Activated naive CD4-positive, alpha-beta T cell treated with anti-CD3 and anti-CD28 coated beads, Interleukin-2, amount 50 U/mL, for 24 hours (primary cell): ENCODE data around the gene FANCG.

Experiments used
- H3K27ac Mint-ChIP-seq: one replicate; pipeline ENCODE4 v1.8.0; 2021; ENCODE audit warnings: mild to moderate bottlenecking, mixed read lengths
- H3K27me3 Mint-ChIP-seq: one replicate; pipeline ENCODE4 v1.8.0; 2021; ENCODE audit warnings: mixed read lengths
- H3K36me3 Mint-ChIP-seq: one replicate; pipeline ENCODE4 v1.8.0; 2021; ENCODE audit warnings: mixed read lengths
- H3K4me1 Mint-ChIP-seq: one replicate; pipeline ENCODE4 v1.8.0; 2021; ENCODE audit warnings: mixed read lengths
- H3K4me3 Mint-ChIP-seq: one replicate; pipeline ENCODE4 v1.8.0; 2021; ENCODE audit warnings: mild to moderate bottlenecking, mixed read lengths
- H3K9me3 Mint-ChIP-seq: one replicate; pipeline ENCODE4 v1.8.0; 2021; ENCODE audit warnings: mixed read lengths

FANCG gene

DNA sequence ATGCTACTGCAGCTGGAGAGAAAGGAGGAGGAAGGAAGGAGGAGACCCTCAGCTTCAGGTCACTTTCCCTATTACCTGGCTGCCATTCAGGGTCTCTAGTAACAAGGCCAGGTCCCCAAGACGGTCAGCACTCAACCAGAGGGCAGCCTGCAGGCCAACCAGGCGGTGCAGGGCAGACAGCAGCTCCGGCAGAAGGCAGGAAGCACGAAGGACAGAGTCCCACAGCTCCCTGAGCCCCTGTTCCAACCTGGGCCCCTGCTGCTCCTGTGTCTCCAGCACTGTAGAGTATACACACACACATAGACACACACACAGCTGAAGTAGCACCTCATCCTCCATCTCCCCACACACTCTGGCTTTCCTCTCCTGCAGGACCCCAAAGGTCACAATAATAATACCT is 1.7 kb downstream of the FANCG start:
- no peaks in the 10 kb centered on the region for H3K27me3 Mint-ChIP-seq
- H3K4me3 Mint-ChIP-seq: peak overlapping the region; percentile 99
- no peaks in the 10 kb centered on the region for H3K9me3 Mint-ChIP-seq
- H3K36me3 Mint-ChIP-seq: peaks cover 4% of the 10 kb centered on the region
- H3K4me1 Mint-ChIP-seq: peaks cover 24% of the 10 kb centered on the region
- H3K27ac Mint-ChIP-seq: no peak overlapping the region

GRCh38 chr9:35076848-35077247 is 2.9 kb downstream of the FANCG start:
- peaks cover 29% of the 10 kb centered on the region for H3K4me1 Mint-ChIP-seq
- H3K36me3 Mint-ChIP-seq: peaks cover 4% of the 10 kb centered on the region
- H3K4me3 Mint-ChIP-seq: no peak overlapping the region
- no peaks in the 10 kb centered on the region for H3K9me3 Mint-ChIP-seq
- no peaks in the 10 kb centered on the region for H3K27me3 Mint-ChIP-seq
- H3K27ac Mint-ChIP-seq: peak overlapping the region; percentile 8

- Mint-ChIP-seq H3K27me3 (no peaks in the 10 kb centered on the region), H3K4me1 (peaks cover 36% of the 10 kb centered on the region), H3K4me3 (no peak overlapping the region), H3K27ac (no peak overlapping the region), H3K36me3 (peaks cover 13% of the 10 kb centered on the region), H3K9me3 (no peaks in the 10 kb centered on the region)
Measured at GRCh38 chr9:35075358-35075757, 4.4 kb downstream of the FANCG start.

DNA sequence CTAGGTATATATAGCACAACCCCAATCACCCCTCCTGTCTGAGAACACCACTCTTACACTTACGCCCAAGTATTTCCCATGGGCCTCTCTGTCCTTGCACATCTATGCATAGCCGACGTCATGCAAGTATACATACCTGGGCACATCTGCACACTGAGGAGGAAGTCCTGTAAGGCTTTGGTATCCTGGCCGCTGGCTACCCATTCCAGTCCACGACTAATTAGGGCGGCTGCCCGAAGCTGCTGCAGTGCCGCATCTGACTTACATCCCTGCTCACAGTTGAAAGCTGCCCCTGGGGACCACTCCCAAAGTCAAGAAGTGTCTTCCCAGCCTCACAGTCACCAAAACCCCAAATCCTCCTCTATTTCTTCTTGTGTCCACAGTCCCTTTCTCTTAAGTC is 5.0 kb downstream of the FANCG start:
- Mint-ChIP-seq H3K27ac (no peak overlapping the region), H3K9me3 (no peaks in the 10 kb centered on the region), H3K4me3 (no peak overlapping the region), H3K27me3 (no peaks in the 10 kb centered on the region), H3K4me1 (peaks cover 37% of the 10 kb centered on the region), H3K36me3 (peaks cover 16% of the 10 kb centered on the region)

- peaks cover 18% of the 10 kb centered on the region for H3K36me3 Mint-ChIP-seq
- H3K4me3 Mint-ChIP-seq: no peak overlapping the region
- H3K27ac Mint-ChIP-seq: no peak overlapping the region
- no peaks in the 10 kb centered on the region for H3K9me3 Mint-ChIP-seq
- peaks cover 43% of the 10 kb centered on the region for H3K4me1 Mint-ChIP-seq
- H3K27me3 Mint-ChIP-seq: no peaks in the 10 kb centered on the region
Measured at GRCh38 chr9:35074141-35074540, 5.6 kb downstream of the FANCG start.

GRCh38 chr9:35073279-35073612 is 6.5 kb downstream of the FANCG start:
- Mint-ChIP-seq H3K27ac (peak overlapping the region; percentile 96), H3K4me3 (peak overlapping the region; percentile 96), H3K36me3 (peaks cover 23% of the 10 kb centered on the region), H3K9me3 (no peaks in the 10 kb centered on the region), H3K27me3 (no peaks in the 10 kb centered on the region), H3K4me1 (peaks cover 43% of the 10 kb centered on the region)

- Mint-ChIP-seq H3K9me3 (no peaks in the 10 kb centered on the region), H3K36me3 (peaks cover 27% of the 10 kb centered on the region), H3K4me3 (peak within 1 kb of the TSS; percentile 96), H3K27ac (peak within 1 kb of the TSS; percentile 96), H3K27me3 (no peaks in the 10 kb centered on the region), H3K4me1 (peaks cover 43% of the 10 kb centered on the region)
Measured at GRCh38 chr9:35072461-35073278, 7.1 kb downstream of the FANCG start, which contains the start of gene VCP. TSS of gene VCP (minus strand) at chr9:35072625. CDS start at chr9:35072353, 272 bp downstream.

- H3K27me3 Mint-ChIP-seq: no peaks in the 10 kb centered on the region
- H3K9me3 Mint-ChIP-seq: no peaks in the 10 kb centered on the region
- H3K4me1 Mint-ChIP-seq: peaks cover 48% of the 10 kb centered on the region
- peaks cover 31% of the 10 kb centered on the region for H3K36me3 Mint-ChIP-seq
- H3K27ac Mint-ChIP-seq: peak overlapping the region; percentile 96
- H3K4me3 Mint-ChIP-seq: peak overlapping the region; percentile 96
Measured at GRCh38 chr9:35071814-35072460, 7.8 kb downstream of the FANCG start.

DNA sequence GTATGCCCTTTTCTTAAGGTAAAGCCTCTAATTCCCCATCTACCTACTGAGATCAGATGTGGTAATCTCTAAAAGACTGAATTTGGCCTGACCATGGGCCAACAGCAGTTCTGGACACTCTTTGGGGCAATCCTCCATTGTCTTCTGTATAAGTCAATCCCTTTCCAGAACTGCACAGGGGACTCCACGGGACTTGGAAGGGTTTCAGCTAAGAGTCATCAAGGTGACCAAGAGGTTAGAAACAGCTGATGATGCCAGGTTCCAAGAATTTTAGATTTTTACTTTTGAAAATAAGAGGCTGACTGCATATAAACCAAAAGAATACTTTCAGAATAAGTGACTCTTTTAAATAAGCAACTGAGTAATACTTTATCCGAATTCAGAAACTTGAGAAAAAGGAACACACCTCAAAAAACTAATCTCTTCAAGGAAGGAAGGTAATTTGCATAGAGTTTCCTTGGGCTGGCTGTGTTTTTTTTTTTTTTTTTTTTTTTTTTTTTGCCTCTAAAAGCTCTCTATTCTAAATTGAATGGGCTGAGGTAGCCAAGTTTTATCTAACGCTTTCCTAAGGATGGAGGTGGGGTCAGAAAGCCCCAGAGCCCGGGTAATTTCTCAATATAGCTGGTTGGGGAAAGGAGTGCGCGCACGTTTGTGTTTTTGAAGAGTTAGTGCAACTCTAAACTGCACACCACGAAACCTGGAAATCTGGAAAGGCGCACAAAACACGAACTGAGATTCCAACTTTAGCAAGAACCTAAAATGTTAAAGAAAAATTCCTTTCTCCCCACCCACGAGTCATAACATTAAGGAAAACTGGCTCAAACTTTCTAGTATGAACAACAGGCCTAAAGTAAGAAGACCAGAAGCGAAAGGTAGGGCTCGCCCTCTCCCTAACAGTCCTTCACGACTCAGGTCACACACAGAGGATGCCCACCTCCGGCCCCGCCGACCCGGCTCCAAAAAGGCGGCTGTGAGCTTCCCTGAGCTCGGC is 8.6 kb downstream of the FANCG start:
- Mint-ChIP-seq H3K4me3 (peak overlapping the region; percentile 96), H3K9me3 (no peaks in the 10 kb centered on the region), H3K27ac (peak overlapping the region; percentile 95), H3K36me3 (peaks cover 30% of the 10 kb centered on the region), H3K27me3 (no peaks in the 10 kb centered on the region), H3K4me1 (peaks cover 53% of the 10 kb centered on the region)

- Mint-ChIP-seq H3K4me3 (peak overlapping the region; percentile 96), H3K36me3 (peaks cover 27% of the 10 kb centered on the region), H3K27ac (peak overlapping the region; percentile 51), H3K4me1 (peaks cover 53% of the 10 kb centered on the region), H3K27me3 (no peaks in the 10 kb centered on the region), H3K9me3 (no peaks in the 10 kb centered on the region)
Measured at GRCh38 chr9:35069020-35069419, 10.7 kb downstream of the FANCG start.

- H3K36me3 Mint-ChIP-seq: peaks cover 31% of the 10 kb centered on the region
- H3K4me1 Mint-ChIP-seq: peaks cover 43% of the 10 kb centered on the region
- H3K27me3 Mint-ChIP-seq: no peaks in the 10 kb centered on the region
- no peak overlapping the region for H3K4me3 Mint-ChIP-seq
- H3K9me3 Mint-ChIP-seq: no peaks in the 10 kb centered on the region
- no peak overlapping the region for H3K27ac Mint-ChIP-seq
Measured at GRCh38 chr9:35067056-35067455, 12.7 kb downstream of the FANCG start.

DNA sequence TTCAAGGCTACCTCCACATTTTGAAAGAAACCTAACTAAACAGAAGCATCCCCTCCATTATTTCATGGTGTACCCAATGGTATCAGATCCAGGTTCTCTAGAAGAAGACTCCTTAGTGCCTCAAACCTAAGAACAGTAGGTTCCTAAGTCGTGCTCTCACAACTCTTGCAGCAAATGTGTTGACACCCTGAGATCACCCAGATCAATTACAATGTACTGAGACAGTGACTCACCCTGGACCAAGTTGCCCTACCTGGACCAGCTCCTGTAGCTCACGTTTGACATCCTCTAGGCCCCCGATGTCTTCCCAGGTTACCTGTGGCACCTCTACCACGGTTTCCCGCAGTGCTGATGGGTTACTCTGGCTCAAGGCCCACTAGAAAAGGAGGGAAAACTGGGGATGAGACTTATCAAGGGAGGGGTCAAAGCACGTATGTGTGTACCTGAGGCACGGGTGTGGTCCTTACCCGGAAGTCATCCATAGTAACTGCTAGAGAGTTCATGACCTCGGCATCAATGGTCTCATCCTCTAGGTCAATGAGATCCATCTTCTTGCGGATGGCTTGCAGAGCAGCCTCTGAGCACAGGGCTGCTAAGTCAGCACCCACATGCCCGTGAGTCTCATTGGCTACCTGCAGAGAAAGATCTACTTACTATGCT is 19.1 kb downstream of the FANCG start:
- Mint-ChIP-seq H3K9me3 (no peaks in the 10 kb centered on the region), H3K36me3 (peaks cover 22% of the 10 kb centered on the region), H3K4me3 (no peak overlapping the region), H3K27me3 (no peaks in the 10 kb centered on the region), H3K4me1 (no peaks in the 10 kb centered on the region), H3K27ac (no peak overlapping the region)

- Mint-ChIP-seq H3K9me3 (no peaks in the 10 kb centered on the region), H3K27me3 (no peaks in the 10 kb centered on the region)
Measured at GRCh38 chr9:35059438-35059837, 20.3 kb downstream of the FANCG start.

DNA sequence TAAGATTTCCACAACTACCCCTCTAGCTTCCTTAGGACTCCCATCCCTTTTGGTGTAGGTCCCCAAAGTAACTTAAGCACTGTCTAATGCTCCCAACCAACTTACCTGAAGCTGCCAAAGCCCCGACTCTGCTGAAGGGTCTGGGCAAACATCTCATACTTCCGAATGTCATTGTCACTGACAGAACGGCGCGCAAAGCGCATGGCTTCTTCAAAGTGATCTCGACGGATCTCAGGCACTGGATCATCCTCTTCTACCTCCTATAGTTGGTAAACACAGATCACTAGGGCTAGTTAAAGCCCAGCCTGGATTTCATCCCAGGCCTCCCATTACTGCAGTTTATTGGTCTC is 22.5 kb downstream of the FANCG start:
- peaks cover 20% of the 10 kb centered on the region for H3K36me3 Mint-ChIP-seq
- H3K9me3 Mint-ChIP-seq: no peaks in the 10 kb centered on the region
- H3K27me3 Mint-ChIP-seq: no peaks in the 10 kb centered on the region
- H3K4me3 Mint-ChIP-seq: no peak overlapping the region
- H3K27ac Mint-ChIP-seq: peak overlapping the region; percentile 61
- no peaks in the 10 kb centered on the region for H3K4me1 Mint-ChIP-seq

More at GRCh38 chr9:35059438-35059837, 20.3 kb downstream of the FANCG start:
- Mint-ChIP-seq H3K27ac (no peak overlapping the region), H3K4me1 (no peaks in the 10 kb centered on the region), H3K36me3 (peaks cover 24% of the 10 kb centered on the region), H3K4me3 (no peak overlapping the region)
